Activated CD4-positive, CD25-positive, alpha-beta regulatory T cell (primary cell): ENCODE measurements around the gene DIS3.
"Not testable (repeated sequence)": the region's sequence is repeated elsewhere in the genome, so short reads cannot be mapped to it uniquely, and the experiment has no call there.

Experiments
- DNase-seq, 4 experiments: peaks; one replicate each; lab custom pipeline; 2025; lab: John Stamatoyannopoulos, UW

Gene DIS3

DNA sequence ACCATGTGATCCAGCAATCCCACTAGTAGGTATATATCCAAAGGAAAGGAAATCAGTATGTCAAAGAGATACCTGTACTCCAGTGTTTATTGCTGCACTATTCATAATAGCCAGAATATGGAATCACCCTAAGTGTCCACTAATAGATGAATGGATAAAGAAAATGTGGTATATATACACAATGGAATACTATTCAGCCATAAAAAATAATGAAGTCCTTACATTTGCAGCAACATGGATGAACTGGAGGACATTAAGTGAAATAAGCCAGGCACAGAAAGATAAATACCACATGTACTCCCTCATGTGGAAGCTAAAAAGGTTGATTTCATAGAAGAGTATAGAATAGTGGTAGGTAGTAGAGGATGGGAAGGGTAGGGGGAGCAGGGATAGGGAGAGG, 30.5 kb downstream of the DIS3 start:
- no peak for DNase-seq

DNA sequence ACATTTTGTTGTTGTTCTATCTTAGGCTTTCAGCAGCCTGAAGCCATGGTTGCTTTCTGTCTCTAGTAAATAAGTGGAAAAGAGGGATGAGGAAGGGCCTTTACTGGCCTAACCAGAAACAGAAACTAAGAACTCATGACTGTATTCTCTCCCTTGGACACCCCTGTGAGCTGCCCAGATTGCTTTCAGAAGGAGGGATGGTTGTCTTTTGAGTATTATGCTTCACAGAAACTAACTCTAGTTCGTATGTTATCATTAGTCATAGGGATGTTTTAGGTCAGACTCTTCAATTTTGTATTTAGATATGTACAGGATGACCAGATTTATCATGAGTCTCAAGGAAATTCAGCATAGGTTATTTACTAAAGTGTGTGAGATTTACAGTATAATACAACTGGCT, 36.4 kb downstream of the DIS3 start:
- DNase-seq, result no peak

GRCh38 chr13:72740015-72740414, 41.7 kb downstream of the DIS3 start:
- no peak for DNase-seq

DNA sequence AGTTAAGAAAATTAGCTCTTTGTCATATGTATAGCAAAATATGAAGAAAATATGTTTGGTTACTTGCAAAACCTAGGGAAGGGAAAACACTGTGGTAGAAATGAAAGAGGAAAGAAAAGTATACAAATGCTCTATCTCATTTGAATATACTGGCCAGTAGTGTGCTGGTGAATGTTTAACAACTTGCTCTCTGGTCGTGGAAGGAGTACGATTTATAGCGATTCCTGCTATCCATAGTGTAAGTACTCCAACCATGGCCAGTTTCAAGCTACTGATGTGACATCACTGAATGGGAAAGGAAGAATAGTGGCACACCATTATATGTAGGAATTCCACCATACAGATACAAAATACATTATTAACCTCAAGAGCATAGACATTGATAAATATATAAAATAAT, 44.7 kb downstream of the DIS3 start:
- DNase-seq, result no peak

GRCh38 chr13:72728290-72728605, 53.5 kb downstream of the DIS3 start:
- no peak for DNase-seq

GRCh38 chr13:72727417-72728289, 54.0 kb downstream of the DIS3 start, which contains the start of the genes BORA and MZT1:
TSS of gene BORA (plus strand) at chr13:72727923. CDS start at chr13:72728941, 1,018 bp downstream.
TSS of gene MZT1 (minus strand) at chr13:72727629. CDS start at chr13:72727602, 27 bp downstream.
- DNase-seq, result peak; percentile 86 to 91 (median 88)

GRCh38 chr13:72726726-72727416, 54.8 kb downstream of the DIS3 start:
- peak in 3 of 4 experiments; percentile 2 to 12 (median 11) for DNase-seq

DNA sequence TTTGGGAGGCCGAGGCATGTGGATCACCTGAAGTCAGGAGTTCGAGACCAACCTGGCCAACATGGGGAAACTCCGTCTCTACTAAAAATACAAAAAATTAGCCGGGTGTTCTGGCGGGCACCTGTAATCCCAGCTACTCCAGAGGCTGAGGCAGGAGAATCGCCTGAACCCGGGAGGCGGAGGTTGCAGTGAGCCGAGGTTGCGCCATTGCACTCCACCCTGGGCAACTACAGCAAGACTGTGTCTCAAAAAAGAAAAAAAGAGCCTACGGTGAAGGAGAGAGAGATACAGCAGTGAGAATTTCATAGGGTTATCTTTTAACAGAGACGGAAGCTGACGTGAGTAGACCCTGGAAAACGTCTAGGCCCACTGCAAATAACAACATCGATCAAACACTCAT, 55.5 kb downstream of the DIS3 start:
- not testable (repeated sequence) for DNase-seq

GRCh38 chr13:72716776-72717175, 64.9 kb downstream of the DIS3 start:
- DNase-seq, result no peak
